ENCODE measurements around the gene KCNS1.

- TF ChIP-seq FOXA1 (IDR thresholded peaks at IDR 0.05) (no peak), SUZ12 (IDR thresholded peaks at IDR 0.05) (no peak), CTBP1 (IDR thresholded peaks at IDR 0.05; ENCODE audit: borderline replicate concordance) (no peak), NFRKB (IDR thresholded peaks at IDR 0.05) (no peak), L3MBTL2 (conservative IDR thresholded peaks at IDR 0.05) (no peak), HDGF (IDR thresholded peaks at IDR 0.05; ENCODE audit: borderline replicate concordance) (no peak), TARDBP (IDR thresholded peaks at IDR 0.05) (no peak), FOXM1 (IDR thresholded peaks at IDR 0.05; ENCODE audit: borderline replicate concordance) (no peak), SP1 (IDR thresholded peaks at IDR 0.05) (no peak), ELF4 (IDR thresholded peaks at IDR 0.05) (no peak), BHLHE40 (IDR thresholded peaks at IDR 0.05; ENCODE audit: borderline replicate concordance) (no peak), PKNOX1 (IDR thresholded peaks at IDR 0.05) (no peak), ZNF384 (IDR thresholded peaks at IDR 0.05) (no peak), ARNT (IDR thresholded peaks at IDR 0.05) (no peak)
Measured at GRCh38 chr20:45067087-45067486, 33.8 kb downstream of the KCNS1 start.

All from HEK293T (cell line).